Inflammatory macrophage treated with lipopolysaccharide for 4 hours (primary cell): ENCODE measurements around the gene SET.
A peak's percentile ranks its signal among the peaks of the same experiment; 100 is the strongest.
"Not testable (repeated sequence)": the region's sequence is repeated elsewhere in the genome, so short reads cannot be mapped to it uniquely, and the experiment has no call there.

Experiments
- DNase-seq: peaks from one replicate; pipeline ENCODE4 v3.0.0-alpha.2; 2020

Gene SET

GRCh38 chr9:128689293-128689774 is 312 bp downstream of the SET start:
- DNase-seq, result no peak

- peak; percentile 24 for DNase-seq
Observed at GRCh38 chr9:128689820-128690683, 1.0 kb downstream of the SET start.

GRCh38 chr9:128690684-128691034 is 1.6 kb downstream of the SET start:
- no peak for DNase-seq

GRCh38 chr9:128693738-128694137 is 4.7 kb downstream of the SET start:
- DNase-seq, result not testable (repeated sequence)

GRCh38 chr9:128694344-128694743 is 5.3 kb downstream of the SET start:
- no peak for DNase-seq

- no peak for DNase-seq
Observed at GRCh38 chr9:128696923-128697707, 8.1 kb downstream of the SET start.

- DNase-seq, result not testable (repeated sequence)
Observed at GRCh38 chr9:128699096-128699795, 10.2 kb downstream of the SET start.

- peak; percentile 83 for DNase-seq
Observed at GRCh38 chr9:128701227-128701854, 12.3 kb downstream of the SET start.

- DNase-seq, result peak; percentile 80
Observed at GRCh38 chr9:128702445-128702948, 13.5 kb downstream of the SET start, which contains the start of gene PKN3. TSS of gene PKN3 (plus strand) at chr9:128702503. CDS start at chr9:128702916, 413 bp downstream.

- DNase-seq, result no peak
Observed at GRCh38 chr9:128702949-128703615, 14.1 kb downstream of the SET start.

GRCh38 chr9:128703616-128704355 is 14.8 kb downstream of the SET start:
- no peak for DNase-seq

- DNase-seq, result no peak
Observed at GRCh38 chr9:128704356-128704670, 15.3 kb downstream of the SET start.

- DNase-seq, result no peak
Observed at GRCh38 chr9:128705051-128705965, 16.3 kb downstream of the SET start.

- no peak for DNase-seq
Observed at GRCh38 chr9:128706045-128706444, 17.0 kb downstream of the SET start.

- DNase-seq, result no peak
Observed at GRCh38 chr9:128706671-128707381, 17.8 kb downstream of the SET start.

- no peak for DNase-seq
Observed at GRCh38 chr9:128707446-128707845, 18.4 kb downstream of the SET start.

- no peak for DNase-seq
Observed at GRCh38 chr9:128712451-128713410, 23.7 kb downstream of the SET start.

GRCh38 chr9:128713411-128713780 is 24.4 kb downstream of the SET start:
- no peak for DNase-seq
